HuH-7 (cell line): ENCODE results near the gene KCNJ6.
"Not testable (repeated sequence)": the region's sequence is repeated elsewhere in the genome, so short reads cannot be mapped to it uniquely, and the experiment has no call there.

ENCODE experiments used
- DNase-seq: peaks from one replicate; pipeline ENCODE4 v3.0.0; 2011; ENCODE audit warnings: low spot score

The KCNJ6 gene

GRCh38 chr21:37673801-37674575 lies 242.3 kb downstream of the KCNJ6 start:
- no peak for DNase-seq

DNA sequence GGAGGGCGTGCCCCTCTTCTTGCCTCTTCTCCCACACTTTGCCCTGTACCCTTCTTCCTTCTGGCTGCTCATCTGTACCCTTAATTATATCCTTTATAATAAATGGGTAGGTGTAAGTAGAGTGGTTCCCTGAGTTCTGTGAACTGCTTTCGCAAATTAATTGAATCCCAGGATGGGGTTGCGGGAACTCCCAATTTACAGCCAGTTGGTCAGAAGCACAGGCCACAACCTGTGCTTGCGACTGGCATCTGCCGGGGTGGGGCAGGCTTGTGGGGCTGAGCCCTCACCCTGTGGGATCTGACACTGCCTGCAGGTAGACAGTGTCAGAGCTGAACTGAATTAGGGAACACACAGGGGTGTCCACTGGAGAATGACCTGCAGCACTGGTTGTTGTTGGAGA lies 244.9 kb downstream of the KCNJ6 start:
- no peak for DNase-seq

DNA sequence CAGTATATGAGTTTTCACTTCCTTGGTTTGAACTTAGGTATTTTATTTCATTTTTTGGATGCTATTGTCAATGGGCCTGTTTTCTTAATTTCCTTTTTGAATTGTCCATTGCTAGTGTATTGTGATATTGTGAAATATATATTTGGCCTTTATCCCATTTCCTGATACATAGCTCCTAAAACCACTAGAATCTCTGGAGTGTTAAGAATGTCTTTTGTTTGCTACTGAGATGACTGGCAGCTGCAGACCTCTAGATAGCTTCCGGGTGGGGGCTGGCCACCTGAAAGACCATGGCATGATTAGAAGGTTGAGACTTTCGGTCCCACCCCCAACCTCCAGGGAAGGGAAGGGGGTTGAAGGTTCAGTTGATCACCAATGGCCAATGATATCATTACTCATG lies 245.4 kb downstream of the KCNJ6 start:
- no peak for DNase-seq

DNA sequence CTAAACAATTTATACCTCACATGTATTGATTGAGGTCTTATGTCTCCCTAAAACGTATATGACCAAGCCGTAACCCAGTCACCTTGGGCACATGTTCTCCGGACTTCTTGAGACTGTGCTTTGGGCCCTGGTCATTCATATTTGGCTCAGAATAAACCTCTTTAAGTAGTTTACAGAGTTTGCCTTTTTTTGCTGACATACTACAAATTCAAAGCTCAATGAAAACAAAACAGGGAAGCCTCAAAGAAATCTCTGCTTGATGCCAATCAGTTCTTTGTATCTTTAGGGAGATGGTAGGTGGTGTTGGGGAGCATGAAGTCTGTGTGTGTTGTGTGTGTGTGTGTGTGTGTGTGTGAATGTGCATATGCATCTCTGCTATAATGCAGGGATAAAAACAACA lies 247.0 kb downstream of the KCNJ6 start:
- no peak for DNase-seq

DNA sequence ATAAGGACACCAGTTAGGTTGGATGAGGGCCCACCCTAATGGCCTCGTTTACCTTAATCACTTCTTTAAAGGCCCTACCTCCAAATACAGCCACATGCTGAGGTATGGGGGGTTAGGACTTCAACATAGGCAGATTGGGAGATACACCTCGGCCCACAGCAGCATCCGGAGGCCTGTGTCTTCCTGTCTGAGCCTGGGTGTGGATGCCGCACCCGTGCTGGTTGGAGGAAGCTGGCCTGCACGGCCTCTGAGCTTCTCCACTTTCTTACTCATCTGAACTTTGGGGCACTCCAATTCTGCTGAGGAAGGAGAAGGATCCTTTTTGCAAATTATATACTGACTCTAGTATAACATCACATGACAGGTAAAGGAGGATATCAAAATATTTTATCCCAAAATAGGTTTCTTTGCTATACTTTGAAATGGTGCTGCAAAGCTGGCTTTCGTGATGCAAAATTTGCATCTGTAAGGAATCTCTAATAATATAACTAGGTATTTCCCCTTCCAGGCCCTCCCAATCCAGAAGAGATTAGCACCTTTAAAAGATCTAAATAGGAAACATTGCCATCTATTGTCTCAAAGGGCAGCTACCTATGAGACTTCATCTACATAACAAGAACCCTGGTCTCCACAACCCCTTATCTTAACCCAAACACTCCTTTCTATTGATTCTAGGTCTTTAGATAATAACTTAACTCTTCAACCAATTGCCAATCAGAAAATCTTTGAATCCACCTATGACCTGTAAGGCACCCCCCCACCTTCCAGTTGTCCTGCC lies 247.6 kb downstream of the KCNJ6 start:
- no peak for DNase-seq

GRCh38 chr21:37667380-37667779 lies 248.9 kb downstream of the KCNJ6 start:
- no peak for DNase-seq

DNA sequence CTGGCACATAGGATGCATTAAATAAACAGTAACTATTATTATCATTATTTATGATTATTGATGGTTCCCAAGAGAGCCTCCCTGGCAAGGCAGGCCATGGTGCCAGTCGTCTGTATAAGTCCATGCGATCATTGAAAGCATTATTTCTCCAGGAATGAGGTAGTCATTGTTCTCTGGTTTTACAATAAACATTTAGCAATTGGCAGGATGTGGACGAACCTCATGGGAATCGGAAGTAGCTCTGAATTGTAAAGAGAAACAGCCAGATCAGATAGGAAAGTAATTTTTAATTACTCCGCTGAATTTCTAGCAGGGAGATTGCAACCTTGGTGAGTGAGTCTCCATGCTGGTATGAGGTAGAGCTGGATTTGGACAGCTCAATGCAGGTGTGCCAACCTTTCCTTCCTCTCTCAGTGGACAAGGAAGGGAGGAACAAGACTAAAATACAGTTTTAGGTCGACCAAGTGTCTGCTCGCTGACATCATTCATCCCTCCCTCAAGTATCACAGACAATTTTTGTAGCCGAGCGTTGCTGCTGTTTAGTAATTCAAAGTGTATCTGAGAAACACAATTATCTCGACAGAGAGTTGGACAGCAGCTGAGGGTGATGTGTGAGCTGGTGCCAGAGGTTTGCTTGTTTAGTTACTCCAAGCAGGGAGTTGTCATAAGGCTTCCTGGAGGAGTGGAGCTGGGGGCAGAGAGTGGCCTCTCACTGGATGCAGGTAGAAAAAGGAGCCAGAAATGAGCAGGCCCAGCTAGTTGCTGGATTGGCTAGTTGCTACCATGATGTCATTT lies 250.8 kb downstream of the KCNJ6 start:
- no peak for DNase-seq

- DNase-seq = not testable (repeated sequence)
These were observed 254.0 kb downstream of the KCNJ6 start for GRCh38 chr21:37662227-37662626.

DNA sequence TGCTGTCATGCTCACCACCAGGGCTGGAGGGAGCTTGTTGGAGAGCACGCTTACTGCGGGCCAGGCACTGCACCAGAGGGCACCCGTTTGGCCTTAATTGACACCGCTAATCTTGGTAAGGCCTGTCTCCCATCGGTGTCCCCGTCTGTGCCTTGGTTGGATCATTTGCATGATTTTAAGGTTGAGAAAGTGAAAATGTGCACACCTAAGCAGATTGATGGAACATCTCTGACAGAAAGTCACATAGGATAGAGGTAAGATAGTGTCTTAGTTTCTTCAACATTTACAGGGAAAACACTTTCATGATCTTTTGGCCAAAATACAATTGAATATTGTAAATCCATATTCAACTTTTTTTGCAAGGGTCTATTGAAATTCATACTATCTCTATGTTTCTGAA lies 255.5 kb downstream of the KCNJ6 start:
- no peak for DNase-seq

DNA sequence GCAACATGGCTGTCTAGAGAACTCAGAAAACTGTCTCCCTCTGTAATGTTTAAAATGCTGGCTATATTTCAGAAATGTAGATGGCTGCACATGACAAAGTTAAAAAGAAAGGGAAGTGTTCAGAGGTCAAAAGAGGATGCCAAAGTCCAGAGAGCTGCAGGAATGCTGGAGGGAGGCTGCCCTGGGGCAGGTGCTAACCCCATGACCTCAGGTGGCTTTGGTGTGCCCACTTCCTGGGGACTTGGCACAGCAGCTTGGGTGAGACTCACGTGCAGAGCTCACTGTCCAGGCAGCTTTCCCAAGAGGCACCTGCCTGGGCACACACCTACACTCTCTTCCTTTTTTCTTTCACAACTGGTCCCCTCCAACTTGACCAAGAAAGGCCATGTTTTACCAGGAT lies 256.4 kb downstream of the KCNJ6 start:
- DNase-seq = no peak

DNA sequence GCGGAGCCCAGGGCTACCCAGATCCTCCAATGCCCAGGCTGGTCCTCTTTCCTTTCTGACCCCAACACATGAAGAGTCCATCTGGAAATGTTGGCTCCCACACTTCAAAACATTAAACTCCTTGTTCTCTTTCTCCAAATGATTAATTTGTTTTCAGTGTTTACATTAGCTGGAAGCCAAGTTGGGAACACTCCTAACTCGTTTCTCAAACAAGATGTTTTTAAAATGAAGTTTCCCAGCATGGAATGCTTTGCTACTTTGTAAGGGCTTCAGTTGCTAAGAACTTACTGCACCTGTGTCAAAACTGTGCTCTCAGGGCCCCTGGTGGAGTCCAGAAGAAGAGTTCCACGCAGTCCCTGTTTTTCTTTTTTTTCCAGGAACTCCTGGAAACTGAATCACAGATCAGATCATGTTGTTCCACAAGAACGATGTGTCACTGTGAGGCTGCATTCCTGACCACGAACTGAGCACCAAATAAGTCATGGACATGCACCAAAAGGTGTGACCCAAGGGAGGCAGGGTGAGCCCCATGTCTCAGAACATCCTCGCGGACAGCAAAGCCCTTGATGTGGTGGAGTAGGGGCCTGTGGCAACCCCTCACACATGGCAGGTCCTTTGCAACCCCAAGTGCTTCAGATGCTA lies 257.3 kb downstream of the KCNJ6 start:
- no peak for DNase-seq

DNA sequence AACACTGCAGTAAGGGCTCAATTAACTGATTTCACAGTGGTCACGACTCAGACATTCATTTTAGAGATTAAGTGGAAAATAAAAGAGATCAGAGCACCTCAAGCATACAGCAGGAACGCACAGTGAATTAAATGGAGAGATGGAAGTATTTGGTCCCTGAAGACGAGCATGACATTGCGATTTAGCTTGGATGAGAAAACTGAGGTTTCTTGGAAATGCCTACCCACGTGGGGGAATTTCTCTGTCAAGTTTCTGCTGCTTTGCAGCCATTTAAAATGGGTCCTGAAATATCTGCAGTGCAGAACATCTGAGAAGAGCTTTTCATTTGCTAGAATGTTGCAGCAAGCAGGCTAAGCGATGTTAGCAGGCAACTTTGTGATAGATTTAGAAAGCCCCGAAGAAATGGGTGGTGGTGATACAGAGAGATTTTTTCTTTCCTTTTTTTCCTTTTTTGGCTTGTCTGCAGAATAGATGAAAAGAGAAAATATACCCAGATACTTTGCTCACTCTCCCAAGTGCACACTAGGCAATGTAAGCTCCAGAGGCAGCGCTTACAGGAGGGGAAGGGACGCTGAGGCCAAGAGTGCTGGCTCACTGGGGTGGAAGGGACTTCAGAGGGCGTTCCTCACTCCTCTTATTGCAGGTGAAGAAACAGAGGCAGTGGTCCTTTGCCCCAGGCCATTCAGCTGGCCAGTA lies 258.0 kb downstream of the KCNJ6 start:
- no peak for DNase-seq

DNA sequence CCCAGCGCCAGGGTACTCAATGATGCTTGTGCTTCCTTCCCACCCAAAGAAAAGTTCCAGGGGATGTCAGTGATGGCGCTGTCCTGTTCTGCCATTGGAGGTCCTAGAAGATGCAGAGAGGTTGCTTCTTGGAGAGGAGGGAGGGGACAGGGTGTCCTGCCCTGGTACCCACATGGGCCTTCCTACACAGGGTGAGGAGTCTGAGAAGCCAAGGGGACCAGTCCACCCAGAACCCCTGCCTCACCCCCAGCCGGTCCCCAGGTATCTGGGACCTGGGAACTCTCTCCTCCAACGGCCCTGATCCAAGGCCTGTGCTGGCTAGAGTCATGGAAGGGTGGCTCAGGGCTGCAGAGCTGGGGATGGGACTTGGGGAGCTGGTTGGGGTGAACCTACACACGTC lies 259.4 kb downstream of the KCNJ6 start:
- DNase-seq = no peak

- DNase-seq = no peak
These were observed 260.5 kb downstream of the KCNJ6 start for GRCh38 chr21:37655611-37656300.

GRCh38 chr21:37654596-37654995 lies 261.7 kb downstream of the KCNJ6 start:
- no peak for DNase-seq

DNA sequence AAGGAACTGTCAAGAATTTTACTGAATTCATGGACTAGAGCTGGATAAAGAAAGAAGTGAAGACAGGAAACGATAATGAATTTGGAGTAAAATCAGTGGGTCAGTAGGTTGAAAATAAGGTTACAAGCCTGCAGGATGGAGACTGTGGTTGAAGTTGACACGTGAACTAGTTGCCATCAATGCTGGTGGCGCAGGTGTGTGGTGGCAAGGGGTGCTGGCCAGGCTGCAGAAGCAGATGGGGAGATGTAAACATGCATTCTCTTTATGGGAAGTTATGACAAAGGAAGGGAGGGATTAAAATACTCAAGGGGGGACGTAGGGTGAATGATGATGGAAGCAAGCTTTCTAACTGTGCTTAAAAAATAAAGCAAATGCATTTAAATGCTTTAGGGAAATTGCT lies 263.1 kb downstream of the KCNJ6 start:
- no peak for DNase-seq

DNA sequence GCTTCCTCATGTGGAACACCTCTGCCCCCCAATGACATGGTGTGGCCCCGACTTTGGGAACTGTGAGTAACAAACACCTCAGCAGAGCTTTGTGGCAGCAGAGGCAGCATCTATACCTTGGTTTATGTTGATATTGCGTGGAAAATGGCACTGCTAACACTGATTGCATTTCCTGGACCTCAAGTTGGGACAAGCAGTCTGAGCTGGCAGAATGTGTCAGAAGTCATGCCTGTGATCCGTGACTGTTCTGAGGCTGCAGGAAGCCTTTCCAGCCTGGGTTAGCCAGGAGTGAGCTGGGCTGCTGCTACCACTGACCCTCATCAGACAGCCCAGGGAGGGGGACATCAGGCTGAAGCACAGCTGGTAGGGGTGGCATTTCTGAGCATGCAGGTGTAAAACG lies 268.5 kb downstream of the KCNJ6 start:
- no peak for DNase-seq

- not testable (repeated sequence) for DNase-seq
These were observed 269.5 kb downstream of the KCNJ6 start for GRCh38 chr21:37646761-37647160.

GRCh38 chr21:37645848-37646247 lies 270.4 kb downstream of the KCNJ6 start:
- DNase-seq = no peak

GRCh38 chr21:37644636-37645035 lies 271.6 kb downstream of the KCNJ6 start:
- no peak for DNase-seq

GRCh38 chr21:37643862-37644261 lies 272.4 kb downstream of the KCNJ6 start:
- DNase-seq = not testable (repeated sequence)
